Skin of body (tissue), 2 donors: Measurements from ENCODE around the gene CCDC34. TPM values are rescaled to one million over a fixed set of nuclear protein-coding genes. Genes with fewer than 3 reads are reported as not detected.
"Not testable (repeated sequence)": the region's sequence is repeated elsewhere in the genome, so short reads cannot be mapped to it uniquely, and the experiment has no call there.

ENCODE experiments used
- DNase-seq: peaks from one replicate; lab custom pipeline; 2025; lab: John Stamatoyannopoulos, UW
- total RNA-seq: library from RNA; depleted of rRNA; stranded (reverse); fragments of >200 nt; gene quantifications from one replicate; pipeline ENCODE4 v1.2.3, GENCODE V29; 2014

Gene CCDC34
- total RNA-seq, 1 donor from 2014 or later = 12.1 TPM

DNA sequence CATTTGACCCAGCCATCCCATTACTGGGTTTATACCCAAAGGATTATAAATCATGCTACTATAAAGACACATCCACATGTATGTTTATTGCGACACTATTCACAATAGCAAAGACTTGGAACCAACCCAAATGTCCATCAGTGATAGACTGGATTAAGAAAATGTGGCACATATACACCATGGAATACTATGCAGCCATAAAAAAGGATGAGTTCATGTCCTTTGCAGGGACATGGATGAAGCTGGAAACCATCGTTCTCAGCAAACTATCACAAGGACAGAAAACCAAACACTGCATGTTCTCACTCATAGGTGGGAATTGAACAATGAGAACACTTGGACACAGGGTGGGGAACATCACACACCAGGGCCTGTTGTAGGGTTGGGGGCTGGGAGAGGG, 36.0 kb downstream of the CCDC34 start:
- not testable (repeated sequence) for DNase-seq

DNA sequence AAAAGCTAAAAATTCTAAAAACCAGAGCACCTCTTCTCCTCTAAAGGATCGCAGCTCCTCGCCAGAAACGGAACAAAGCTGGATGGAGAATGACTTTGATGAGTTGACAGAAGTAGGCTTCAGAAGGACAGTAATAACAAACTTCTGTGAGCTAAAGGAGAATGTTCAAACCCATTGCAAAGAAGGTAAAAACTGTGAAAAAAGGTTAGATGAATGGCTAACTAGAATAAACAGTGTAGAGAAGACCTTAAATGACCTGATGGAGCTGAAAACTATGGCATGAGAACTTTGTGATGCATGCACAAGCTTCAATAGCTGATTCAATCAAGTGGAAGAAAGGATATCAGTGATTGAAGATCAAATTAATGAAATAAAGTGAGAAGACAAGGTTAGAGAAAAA, 40.8 kb downstream of the CCDC34 start:
- DNase-seq = not testable (repeated sequence)

DNA sequence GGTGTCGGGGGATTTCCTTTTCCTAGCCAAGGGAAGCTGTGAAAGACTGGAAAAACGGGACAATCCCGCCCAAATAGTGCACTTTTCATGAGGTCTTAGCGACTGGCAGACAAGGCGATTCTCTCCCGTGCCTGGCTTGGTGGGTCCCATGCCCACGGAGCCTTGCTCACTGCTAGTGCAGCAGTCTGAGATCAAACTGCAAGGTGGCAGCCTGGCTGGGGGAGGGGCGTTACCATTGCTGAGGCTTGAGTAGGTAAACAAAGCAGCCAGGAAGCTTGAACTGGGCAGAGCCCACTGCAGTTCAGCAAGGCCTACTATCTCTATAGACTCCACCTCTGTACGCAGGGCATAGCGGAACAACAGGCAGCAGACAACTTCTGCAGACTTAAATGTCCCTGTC, 41.7 kb downstream of the CCDC34 start:
- DNase-seq = not testable (repeated sequence)

DNA sequence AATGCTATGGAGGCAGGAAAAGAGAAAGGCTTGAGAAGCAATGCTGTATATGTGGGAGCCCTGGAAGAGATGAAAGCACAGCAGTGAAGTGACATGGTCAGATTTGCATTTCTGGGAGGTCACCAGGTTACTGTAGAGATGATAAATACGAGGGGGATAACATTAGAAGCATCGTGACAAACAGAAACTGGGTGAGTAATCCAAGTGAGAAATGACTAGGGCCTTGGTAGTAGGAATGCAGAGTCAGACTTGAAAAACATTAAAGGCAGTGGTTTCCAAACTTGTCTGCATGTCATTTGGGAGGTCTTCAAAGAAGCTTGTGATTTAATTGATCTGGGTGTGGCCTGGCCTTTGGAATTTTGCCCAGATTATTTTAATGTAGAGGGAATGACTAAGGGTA, 43.9 kb downstream of the CCDC34 start:
- no peak for DNase-seq

DNA sequence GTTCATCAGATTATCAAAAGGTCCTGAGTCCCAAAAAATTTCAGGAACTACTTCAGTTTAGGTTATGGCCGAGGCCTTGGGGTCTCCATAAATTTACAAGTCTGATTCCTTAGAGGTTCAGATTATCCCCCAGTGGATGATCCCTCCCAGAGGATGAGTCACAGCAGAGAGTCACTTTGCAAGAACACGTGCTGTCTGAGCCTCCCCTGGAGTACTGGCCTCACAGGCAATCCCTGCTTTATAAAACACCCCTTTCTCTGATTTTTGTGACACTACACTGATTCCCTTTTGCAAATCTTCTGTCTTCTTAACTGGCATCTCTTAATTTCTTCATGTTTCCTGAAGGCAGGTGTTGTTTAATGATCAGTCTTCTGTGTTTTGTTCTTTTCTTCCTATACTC, 45.3 kb downstream of the CCDC34 start:
- no peak for DNase-seq

DNA sequence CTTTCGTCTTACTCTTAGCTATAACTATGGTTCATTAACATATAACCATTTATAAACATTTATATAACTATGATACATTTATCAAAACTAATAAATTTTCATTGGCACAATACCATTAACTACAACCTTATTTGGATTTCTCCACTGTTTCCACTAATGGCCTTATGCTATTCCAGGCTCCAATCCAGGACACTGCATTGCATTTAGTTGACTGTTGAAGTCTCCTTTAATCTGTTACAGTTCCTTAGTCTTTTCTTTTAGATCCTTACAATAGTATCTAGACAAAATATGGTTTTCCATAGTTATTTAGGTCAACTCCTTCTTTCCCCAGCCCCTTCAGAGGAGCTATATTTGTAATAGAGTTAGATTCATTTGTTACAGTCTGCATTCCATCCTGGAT, 47.2 kb downstream of the CCDC34 start:
- DNase-seq = no peak

DNA sequence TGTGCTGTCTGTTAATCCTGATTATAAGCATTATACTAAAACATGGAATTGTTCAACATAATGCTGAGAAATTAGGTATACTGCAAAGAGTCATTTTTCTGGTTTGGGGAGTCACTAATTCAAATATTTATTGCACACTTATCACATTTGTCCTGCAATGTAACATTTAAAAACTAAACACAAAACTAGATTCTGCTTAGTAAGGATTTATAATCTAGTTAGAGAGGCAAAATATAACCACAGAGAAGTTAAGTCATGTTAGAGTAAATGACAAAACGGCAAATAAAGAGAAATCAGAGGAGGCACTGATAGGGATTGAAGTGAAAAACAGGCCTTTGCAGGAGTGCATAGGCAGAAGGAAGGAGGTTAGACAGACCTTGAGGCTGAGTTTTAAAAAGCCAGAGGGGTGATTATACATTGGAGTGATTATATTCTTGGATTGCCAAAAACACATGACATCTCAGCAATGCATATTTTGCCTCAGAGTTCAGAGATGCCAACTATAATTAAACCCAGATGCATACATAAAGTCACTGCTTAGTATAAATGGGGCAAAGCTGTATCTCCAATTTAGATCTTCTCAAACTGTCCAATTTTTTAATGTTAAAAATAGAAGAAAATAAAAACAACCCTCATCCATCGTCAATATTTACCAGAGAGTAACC, 49.7 kb downstream of the CCDC34 start:
- no peak for DNase-seq

DNA sequence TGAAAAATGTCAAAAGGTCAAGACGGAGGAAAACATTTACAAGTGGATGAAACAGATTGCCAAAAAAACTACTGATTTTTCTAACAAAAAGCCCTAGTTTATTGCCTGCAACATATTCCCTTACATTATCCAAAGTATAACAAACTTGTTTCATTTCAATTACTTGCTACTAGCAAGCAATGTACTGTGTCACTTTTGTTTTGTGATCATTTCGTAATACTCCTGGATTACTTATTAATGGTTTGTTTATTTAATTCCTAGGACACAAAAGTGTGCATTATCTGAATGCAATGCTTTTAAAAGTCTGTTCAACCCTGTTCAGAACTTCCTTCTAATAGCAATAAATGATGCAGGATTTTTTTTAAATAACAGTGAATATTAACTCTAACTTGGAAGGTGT, 50.9 kb downstream of the CCDC34 start:
- no peak for DNase-seq

DNA sequence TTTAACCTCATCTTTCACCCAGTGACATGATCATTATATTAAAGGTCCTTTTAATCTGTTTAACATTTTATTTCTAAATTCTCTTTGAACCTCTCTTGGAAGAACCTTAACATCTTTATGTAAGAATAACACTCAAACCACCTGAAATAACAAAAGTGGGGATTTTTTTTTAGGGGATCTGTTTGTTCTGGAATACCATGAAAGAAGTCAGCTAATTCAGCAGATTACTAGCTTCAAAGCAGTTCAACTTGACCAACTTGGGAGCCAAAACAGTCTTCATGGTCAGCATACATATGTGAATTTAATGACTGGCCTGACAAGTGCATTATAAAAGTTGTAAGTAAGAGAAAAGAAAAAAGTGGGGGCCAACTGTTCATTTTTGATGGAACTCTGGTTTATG, 52.3 kb downstream of the CCDC34 start:
- no peak for DNase-seq

DNA sequence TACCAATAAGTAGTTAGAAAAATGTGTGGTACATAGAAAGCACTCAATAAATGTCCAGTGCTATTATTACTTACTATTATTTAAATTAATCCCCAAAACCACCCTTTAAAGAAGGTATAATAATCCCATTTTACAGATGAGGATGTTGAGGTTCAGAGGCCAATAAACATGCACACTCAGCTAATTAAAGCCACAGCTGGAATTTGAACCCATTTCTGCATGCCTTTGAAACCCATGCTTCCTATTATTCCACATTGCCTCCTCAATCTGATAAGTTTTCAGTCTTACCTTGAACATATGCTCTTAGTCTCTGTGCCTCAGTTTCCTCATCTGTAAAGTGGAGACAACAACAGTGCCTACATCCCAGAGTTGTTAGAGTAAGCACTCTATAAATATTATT, 52.8 kb downstream of the CCDC34 start:
- DNase-seq = no peak

DNA sequence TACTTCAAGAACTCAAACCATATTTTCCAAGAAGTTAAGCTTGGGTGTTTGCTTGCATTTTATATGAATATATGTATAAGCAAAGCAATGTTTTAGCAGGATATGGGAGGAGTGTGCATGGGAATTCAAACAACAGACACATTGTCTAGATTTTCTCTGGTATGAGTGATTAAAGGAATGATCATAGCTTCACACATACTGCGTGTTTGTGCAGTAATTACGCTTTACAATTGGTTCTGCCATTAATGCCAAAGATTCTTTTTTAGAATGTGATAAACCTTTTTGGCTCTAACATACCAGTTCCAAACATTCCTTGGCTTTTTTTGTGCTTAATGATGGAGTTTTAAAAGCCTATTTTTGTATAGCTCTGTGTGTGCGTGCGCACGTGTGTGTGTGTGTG, 54.0 kb downstream of the CCDC34 start:
- peak; percentile 42 for DNase-seq

DNA sequence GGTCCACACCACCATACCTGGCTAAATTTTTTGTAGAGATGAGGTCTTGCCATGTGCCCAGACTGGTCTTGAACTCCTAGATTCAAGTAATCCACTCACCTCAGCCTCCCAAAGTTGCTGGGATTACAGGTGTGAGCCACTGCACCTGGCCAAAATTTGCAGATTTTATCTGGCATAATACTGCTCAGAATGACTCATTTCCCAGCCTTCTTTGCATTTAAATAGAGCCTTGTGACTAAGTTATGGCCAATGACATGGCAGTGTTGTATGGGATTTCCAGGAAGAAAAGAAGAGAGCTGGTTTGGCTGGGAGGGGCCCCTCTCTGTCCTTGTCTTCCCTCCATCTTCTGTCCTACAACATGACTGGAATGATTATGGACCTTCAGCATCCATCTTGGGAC, 55.8 kb downstream of the CCDC34 start:
- no peak for DNase-seq

DNA sequence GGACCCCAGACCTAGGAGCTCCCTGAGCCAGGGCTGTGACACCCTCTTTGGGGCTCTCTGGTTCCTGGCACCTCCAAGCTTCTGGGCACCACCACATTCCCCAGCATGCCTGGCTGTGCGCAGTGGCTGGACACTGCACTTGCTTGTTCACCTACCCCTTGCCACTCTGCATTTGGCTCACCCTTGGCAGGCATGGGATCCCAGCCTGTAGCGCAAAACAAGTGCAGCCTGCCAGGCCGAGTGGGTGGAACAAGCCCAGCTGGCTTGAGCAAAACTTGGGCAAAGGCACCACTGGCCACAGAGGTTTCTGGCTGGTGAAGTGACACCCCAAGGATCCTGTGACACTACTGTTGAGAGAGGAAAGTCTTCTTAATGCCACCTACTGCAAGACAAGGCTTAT, 57.3 kb downstream of the CCDC34 start:
- DNase-seq = no peak

DNA sequence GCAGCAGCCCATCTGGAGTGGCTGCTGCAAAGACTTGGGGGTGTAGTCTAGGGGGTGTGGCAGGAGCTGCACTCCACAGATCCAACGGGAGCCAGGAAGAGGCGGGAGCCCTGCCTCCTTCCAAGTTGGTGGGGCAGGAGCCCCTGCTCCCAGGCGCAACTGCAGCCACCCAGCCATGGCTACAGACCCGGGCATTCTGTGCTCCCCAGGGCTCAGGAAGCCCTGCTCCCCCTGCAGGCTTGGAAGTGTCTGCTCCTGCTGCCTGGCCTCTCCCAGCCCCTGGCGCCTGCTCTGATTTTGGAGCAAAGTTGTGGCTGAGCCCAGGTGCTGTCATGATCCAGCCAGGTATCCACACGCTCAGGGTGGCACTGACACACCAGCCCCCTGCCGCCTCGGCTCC, 58.5 kb downstream of the CCDC34 start:
- DNase-seq = no peak

DNA sequence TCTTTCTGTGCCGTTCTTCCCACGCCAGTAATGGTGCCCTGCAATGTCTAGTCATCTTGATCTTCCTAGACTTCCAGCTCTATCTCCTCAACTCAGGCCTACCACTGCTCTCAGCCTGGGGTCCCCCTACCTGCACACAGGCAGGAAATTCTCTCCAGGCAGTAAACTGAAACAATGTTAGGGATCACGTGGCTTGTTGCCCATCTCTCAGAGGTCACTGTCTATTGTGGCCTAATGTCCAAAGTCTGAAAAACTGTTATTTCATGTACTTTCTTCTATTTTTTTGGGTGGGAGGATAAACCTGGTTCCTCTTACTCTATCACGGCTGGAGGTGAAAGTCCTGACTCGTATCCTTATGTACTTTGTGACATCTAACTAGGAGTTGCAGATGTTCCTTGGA, 59.1 kb downstream of the CCDC34 start:
- DNase-seq = no peak

DNA sequence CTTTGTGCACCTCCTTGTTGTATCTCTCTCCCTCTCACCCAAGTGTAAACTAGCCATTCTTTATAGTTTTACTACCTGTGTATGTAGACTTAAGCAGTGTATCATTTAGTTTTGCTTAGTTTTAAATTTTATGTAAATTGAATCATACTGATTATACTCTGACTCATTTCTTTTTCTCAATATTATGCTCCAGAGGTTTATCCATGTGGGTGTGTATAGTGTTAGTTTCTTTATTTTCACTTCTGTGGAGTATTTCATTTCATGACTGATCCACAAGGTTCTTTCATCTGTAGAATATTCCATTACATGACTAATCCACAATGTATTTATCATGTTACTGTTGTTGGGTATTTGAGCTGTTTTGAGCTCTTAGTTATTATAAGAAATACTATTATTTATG, 62.0 kb downstream of the CCDC34 start:
- no peak for DNase-seq

DNA sequence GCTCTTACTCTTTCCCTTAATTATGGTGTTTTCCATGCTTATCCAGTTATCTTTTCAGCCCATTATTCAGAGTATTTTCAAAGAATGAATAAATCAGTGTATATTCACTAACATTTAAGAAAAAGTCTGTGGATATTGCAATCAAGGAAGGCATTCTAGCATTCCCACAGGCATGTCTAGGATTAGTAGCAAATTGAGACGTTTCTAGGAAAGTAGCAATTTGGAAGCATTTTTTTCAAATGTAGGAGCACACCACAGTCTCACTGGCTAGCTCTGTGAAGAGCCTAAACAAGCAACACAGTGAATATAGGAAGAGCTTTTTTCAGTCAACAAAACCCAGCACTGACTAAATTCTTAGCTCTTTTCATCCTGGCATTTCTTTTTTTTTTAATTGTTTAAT, 65.4 kb downstream of the CCDC34 start:
- no peak for DNase-seq

DNA sequence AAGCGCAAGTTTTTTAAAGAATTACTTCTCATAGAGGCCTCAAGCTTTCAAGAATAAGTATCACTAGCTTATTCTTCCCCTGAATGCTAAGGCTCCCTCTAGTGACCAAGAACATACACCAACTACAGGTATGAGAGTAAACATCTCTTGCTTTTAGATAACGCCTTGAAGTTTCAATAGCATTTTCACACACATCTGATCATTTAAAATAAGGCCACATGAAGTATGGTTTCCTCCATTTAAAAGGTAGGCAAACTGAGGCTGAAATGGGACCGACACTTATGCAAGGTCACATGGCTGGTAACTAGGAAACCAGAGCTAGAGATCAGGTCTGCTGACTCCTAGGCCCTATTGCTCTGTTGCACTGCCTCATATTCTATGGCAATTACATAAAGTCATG, 66.5 kb downstream of the CCDC34 start:
- DNase-seq = no peak

DNA sequence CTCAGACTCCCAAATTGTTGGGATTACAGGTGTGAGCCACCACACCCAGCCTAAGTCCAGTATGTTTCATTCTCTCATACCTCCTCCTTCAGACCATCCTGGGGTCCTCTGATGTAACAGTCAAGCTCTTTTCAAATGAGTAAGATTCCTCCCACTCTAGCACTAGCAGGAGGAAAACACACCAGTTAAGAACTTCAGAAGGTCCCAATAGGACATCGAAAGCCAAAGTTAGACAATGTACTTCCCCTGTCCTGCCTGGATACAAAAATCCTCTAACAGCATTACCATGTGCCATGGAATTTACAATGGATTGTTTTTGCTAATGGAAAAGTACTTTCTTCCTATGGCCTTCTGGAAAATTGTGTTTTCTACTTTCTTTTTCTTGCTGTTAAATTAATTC, 67.1 kb downstream of the CCDC34 start:
- no peak for DNase-seq

DNA sequence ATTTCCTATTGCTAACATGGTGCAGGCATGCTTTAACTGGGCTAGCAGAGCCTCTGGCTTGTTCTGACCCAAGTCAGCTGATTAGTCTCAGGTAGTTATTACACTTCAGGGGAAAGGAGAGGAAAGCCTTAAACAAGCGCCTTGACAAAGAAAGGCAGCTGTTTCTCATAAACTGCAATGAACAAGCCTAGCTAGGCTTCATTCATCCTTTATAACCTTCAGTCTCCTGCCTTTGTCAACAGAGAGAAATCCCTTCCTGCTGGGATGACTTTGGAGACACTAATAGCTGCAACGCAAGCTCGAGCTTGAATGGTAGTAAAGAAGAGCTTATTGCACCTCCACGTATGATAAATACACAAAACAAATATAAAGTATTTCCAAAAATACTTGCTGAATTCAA, 68.4 kb downstream of the CCDC34 start:
- DNase-seq = no peak

DNA sequence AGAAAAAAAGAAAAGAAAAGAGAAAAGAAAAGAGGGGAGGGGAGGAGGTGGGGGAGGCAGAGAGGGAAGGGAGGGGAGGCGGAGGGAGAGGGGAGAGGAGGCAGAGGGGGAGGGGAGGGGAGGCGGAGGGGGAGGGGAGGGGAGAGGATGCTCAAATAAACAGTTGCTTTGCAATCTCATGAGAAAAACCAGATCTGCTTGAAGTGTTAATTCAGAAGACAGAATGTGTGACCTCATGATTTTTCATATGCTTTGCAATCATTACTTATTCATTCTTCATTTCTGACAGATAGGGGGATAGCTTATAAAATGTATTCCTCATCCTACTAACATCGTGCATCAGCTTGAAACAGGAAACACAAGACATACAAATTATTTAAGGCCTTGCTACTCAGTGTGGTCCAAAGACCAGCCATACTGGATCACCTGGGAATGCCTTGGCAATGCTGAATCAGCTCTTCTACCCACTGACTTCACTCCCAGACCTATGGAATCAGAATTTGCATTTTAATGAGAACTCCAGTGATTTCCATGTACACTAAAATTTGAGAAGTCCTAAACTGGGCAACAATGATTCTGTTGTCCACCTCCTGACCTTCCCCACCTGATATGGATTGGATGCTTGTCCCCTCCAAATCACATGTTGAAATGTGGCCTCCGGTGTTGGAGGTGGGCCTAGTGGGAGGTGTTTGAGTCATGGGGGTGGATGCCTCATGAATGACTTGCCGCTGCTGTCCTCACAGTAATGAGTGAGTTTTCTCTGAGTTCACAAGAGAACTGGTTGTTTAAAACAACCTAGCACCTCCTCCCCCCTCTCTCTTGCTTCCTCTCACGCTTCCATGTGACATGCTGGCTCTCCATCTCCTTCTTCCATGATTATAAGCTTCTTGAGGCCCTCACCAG, 69.2 kb downstream of the CCDC34 start:
- no peak for DNase-seq

DNA sequence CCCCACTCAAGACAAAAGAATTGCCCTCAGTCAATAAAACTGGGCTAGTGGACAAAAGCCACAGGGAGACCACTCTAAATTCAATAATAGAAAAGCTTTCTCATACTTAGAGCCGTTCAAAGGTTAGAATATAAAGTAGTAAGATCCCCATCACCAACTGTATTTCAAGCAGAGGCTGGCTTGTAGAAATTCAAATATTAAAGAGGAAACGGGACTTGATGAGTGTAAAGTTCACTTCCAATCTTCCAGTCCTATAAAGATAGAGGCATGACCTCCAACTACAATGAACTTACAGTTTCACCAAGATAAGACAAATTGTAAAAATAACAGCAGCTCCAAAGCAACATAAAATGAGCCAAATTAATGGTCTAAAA, 70.4 kb downstream of the CCDC34 start:
- no peak for DNase-seq

DNA sequence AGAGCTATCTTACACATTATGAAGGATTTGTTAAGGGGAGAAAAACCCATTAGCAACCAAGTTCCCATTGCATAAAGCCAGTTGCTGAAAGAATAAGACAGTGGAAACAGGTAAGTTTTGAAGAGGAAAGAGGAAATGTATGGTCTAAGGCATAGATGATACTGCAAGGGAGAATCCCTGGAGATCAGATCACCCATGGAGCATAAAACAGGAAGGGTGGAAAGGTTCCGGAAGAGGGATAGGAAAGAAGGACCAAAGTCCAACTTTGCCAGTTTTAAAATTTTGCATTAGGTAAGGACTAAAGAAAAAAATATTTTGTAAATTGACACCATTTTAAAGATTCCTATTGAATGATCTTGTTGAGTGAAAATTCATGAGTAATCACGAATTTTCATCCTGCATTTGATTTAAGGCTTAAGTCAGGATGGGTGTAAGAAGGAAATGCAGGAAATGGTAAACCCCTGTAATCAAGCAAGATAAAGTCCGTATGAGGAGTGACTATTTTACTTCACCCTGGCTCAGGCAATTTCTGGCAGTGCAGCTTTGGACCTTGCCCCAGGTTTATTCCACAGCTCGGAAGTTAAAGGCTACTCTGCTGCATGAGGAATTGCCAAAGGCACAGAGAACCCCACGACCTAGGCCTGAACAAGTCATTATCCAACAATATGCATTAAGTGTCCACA, 70.9 kb downstream of the CCDC34 start:
- DNase-seq = no peak
